H9 (cell line): ENCODE data around the gene ABHD1. TPM values are rescaled to one million over a fixed set of nuclear protein-coding genes. Genes with fewer than 3 reads are reported as not detected.

ENCODE experiments used
- DNase-seq: peaks from one replicate; pipeline ENCODE4 v3.0.0-alpha.2; 2017
- H2AFZ ChIP-seq: one replicate; pipeline ENCODE4 v1.6.1; 2013; ENCODE audit warnings: mild to moderate bottlenecking, low read length, control low read depth, moderate library complexity
- H2AK5ac ChIP-seq: 2 replicates; pipeline ENCODE4 v1.6.1; 2013; ENCODE audit warnings: low read length, control low read depth, mixed read lengths; ENCODE audit not compliant: insufficient read length
- H2BK120ac ChIP-seq: one replicate; pipeline ENCODE4 v1.6.1; 2013; ENCODE audit warnings: low read depth, mild to moderate bottlenecking, low read length, control low read depth, inconsistent platforms; ENCODE audit not compliant: poor library complexity, severe bottlenecking
- H2BK12ac ChIP-seq: 2 replicates; pipeline ENCODE4 v1.6.1; 2013; ENCODE audit warnings: low read length, control low read depth, mixed read lengths, low read depth; ENCODE audit not compliant: insufficient read length
- H2BK15ac ChIP-seq: 2 replicates; pipeline ENCODE4 v1.6.1; 2013; ENCODE audit warnings: low read depth, low read length, control low read depth
- H2BK20ac ChIP-seq: one replicate; pipeline ENCODE4 v1.6.1; 2013; ENCODE audit warnings: low read depth, mild to moderate bottlenecking, low read length, control low read depth, inconsistent platforms; ENCODE audit not compliant: poor library complexity, severe bottlenecking
- H2BK5ac ChIP-seq: 2 replicates; pipeline ENCODE4 v1.6.1; 2013; ENCODE audit warnings: low read length, control low read depth, mixed read lengths; ENCODE audit not compliant: insufficient read length
- H3K14ac ChIP-seq: 2 replicates; pipeline ENCODE4 v1.6.1; 2013; ENCODE audit warnings: low read length, control low read depth; ENCODE audit not compliant: insufficient read depth
- H3K18ac ChIP-seq: 2 replicates; pipeline ENCODE4 v1.6.1; 2013; ENCODE audit warnings: low read depth, mild to moderate bottlenecking, mixed read lengths, low read length, control low read depth; ENCODE audit not compliant: insufficient read length
- H3K23ac ChIP-seq: 2 replicates; pipeline ENCODE4 v1.6.1; 2013; ENCODE audit warnings: low read length, control low read depth, mixed read lengths, low read depth; ENCODE audit not compliant: insufficient read length
- H3K23me2 ChIP-seq: 2 replicates; pipeline ENCODE4 v1.6.1; 2013; ENCODE audit warnings: low read depth, mild to moderate bottlenecking, mixed read lengths, low read length, control low read depth; ENCODE audit not compliant: insufficient read length, poor library complexity, severe bottlenecking
- H3K27ac ChIP-seq: 2 replicates; pipeline ENCODE4 v1.5.1; 2013; ENCODE audit warnings: low read length, control low read depth, mixed read lengths, low read depth; ENCODE audit not compliant: insufficient read length
- H3K27me3 ChIP-seq: 2 replicates; pipeline ENCODE4 v1.6.1; 2013; ENCODE audit warnings: low read length, control low read depth, inconsistent platforms; ENCODE audit not compliant: insufficient read depth
- H3K4ac ChIP-seq: 2 replicates; pipeline ENCODE4 v1.6.1; 2013; ENCODE audit warnings: low read depth, mild to moderate bottlenecking, control low read depth, inconsistent platforms, low read length, moderate library complexity
- H3K4me1 ChIP-seq: 2 replicates; pipeline ENCODE4 v1.6.1; 2013; ENCODE audit warnings: low read length, control low read depth, inconsistent platforms; ENCODE audit not compliant: insufficient read depth
- H3K4me2 ChIP-seq: 2 replicates; pipeline ENCODE4 v1.6.1; 2013; ENCODE audit warnings: low read length, control low read depth, mixed read lengths; ENCODE audit not compliant: insufficient read length, insufficient read depth
- H3K56ac ChIP-seq: 2 replicates; pipeline ENCODE4 v1.6.1; 2013; ENCODE audit warnings: low read depth, mild to moderate bottlenecking, mixed read lengths, low read length, control low read depth; ENCODE audit not compliant: insufficient read length
- H3K79me1 ChIP-seq: 2 replicates; pipeline ENCODE4 v1.6.1; 2013; ENCODE audit warnings: low read depth, mild to moderate bottlenecking, moderate library complexity, low read length, control low read depth, inconsistent platforms; ENCODE audit not compliant: insufficient read depth, poor library complexity, severe bottlenecking
- H3K79me2 ChIP-seq: 2 replicates; pipeline ENCODE4 v1.6.1; 2013; ENCODE audit warnings: low read length, control low read depth, inconsistent platforms; ENCODE audit not compliant: insufficient read depth
- H3K9ac ChIP-seq: 2 replicates; pipeline ENCODE4 v1.6.1; 2013; ENCODE audit warnings: low read length, control low read depth, mixed read lengths; ENCODE audit not compliant: insufficient read length; ENCODE audit errors: extremely low read depth
- H3K9me3 ChIP-seq: one replicate; pipeline ENCODE4 v1.6.1; 2013; ENCODE audit warnings: low read depth, low read length, inconsistent platforms; ENCODE audit not compliant: control insufficient read depth
- H3T11ph ChIP-seq: one replicate; pipeline ENCODE4 v1.6.1; 2013; ENCODE audit warnings: mild to moderate bottlenecking, low read length, control low read depth, inconsistent platforms
- H4K20me1 ChIP-seq: one replicate; pipeline ENCODE4 v1.6.1; 2013; ENCODE audit not compliant: control insufficient read depth, insufficient read length, insufficient read depth
- H4K5ac ChIP-seq: 2 replicates; pipeline ENCODE4 v1.6.1; 2013; ENCODE audit warnings: low read depth, mild to moderate bottlenecking, mixed read lengths, low read length, control low read depth; ENCODE audit not compliant: insufficient read length
- H4K8ac ChIP-seq: replicated peaks from 2 replicates; pipeline ENCODE4 v1.6.1; 2013; ENCODE audit warnings: low read length, control low read depth, mixed read lengths, low read depth; ENCODE audit not compliant: insufficient read length
- H4K91ac ChIP-seq: 2 replicates; pipeline ENCODE4 v1.6.1; 2013; ENCODE audit warnings: low read depth, mild to moderate bottlenecking, moderate library complexity, mixed read lengths, low read length, control low read depth; ENCODE audit not compliant: insufficient read length
- H3K27ac Mint-ChIP-seq, 3 experiments: 2 replicates in 2 of 3; 3 replicates in 1 of 3; pipeline ENCODE4 v1.8.0; 2020 to 2021; ENCODE audit warnings: mixed read lengths in 3 of 3, mild to moderate bottlenecking in 1 of 3, moderate library complexity in 1 of 3
- H3K27me3 Mint-ChIP-seq: 2 replicates; pipeline ENCODE4 v1.8.0; 2021; ENCODE audit warnings: low read depth, mild to moderate bottlenecking, moderate library complexity, mixed read lengths
- H3K36me3 Mint-ChIP-seq, 3 experiments: 2 replicates in 2 of 3; 3 replicates in 1 of 3; pipeline ENCODE4 v1.8.0; 2020 to 2021; ENCODE audit warnings: low read depth in 3 of 3, mixed read lengths in 3 of 3; ENCODE audit not compliant: insufficient read depth in 1 of 3
- H3K4me1 Mint-ChIP-seq, 2 experiments: 2 replicates each; pipeline ENCODE4 v1.8.0; 2020; ENCODE audit warnings: mixed read lengths in 2 of 2
- H3K4me3 Mint-ChIP-seq, 2 experiments: 2 replicates in 1 of 2; 3 replicates in 1 of 2; pipeline ENCODE4 v1.8.0; 2020 to 2021; ENCODE audit warnings: mild to moderate bottlenecking in 2 of 2, mixed read lengths in 2 of 2, moderate library complexity in 1 of 2
- H3K9me3 Mint-ChIP-seq, 2 experiments: 2 replicates in 1 of 2; 3 replicates in 1 of 2; pipeline ENCODE4 v1.8.0; 2020; ENCODE audit warnings: mild to moderate bottlenecking in 2 of 2, mixed read lengths in 2 of 2, moderate library complexity in 1 of 2
- WGBS: extraction: QIAGEN DNeasy Blood & Tissue Kit; methylation state at CpG from one replicate; pipeline ENCODE4 v1.1.7; 2013; ENCODE audit warnings: missing lambda C conversion rate, low lambda C conversion rate, mixed read lengths; ENCODE audit not compliant: insufficient read length; ENCODE audit errors: extremely low coverage; 5-methylcytosine and 5-hydroxymethylcytosine counted together
- total RNA-seq: library from RNA; stranded (reverse); gene quantifications from 2 replicates; pipeline ENCODE4 v1.2.1, GENCODE V29; 2021
- TF ChIP-seq, protein P1 (sequence below): fragments of 200-600 bp; sonication (generic); conservative IDR thresholded peaks from 3 replicates; pipeline ENCODE4 v1.8.0; 2021; ENCODE audit warnings: antibody characterized with exemption, mild to moderate bottlenecking

Gene ABHD1
- total RNA-seq, 1 experiment from 2014 or later = 0.31 TPM

DNA sequence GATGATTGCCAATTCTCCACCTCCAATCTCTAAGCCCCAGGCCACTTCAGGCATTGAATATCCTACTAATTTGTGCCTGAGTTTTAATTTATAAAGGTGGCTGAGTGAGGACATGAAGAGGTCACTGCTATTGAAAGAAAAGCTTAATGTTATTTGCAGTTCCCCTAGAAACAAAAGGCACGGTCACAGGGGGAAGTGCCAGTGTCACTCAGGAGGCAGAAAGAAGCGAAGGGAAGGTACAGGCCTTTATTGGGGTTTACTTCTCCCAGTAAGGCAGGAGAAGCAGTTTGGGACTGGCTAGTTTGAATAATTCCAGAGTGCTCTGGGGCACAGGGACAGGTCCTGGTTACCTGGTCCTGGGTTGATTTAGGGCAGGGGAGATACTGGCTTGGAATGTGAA, 1.7 kb upstream of the ABHD1 start:
- no peaks in the 10 kb centered on the region for H3K9me3 ChIP-seq
- H2BK5ac ChIP-seq = no peak overlapping the region
- H2AK5ac ChIP-seq = no peak overlapping the region
- H3K79me1 ChIP-seq = no peaks in the 10 kb centered on the region
- Mint-ChIP-seq H3K4me1 (peaks cover 15 to 21% of the 10 kb centered on the region in 2 experiments), H3K36me3 (no peaks in the 10 kb centered on the region; a peak in 3 of 7 replicates), H3K27me3 (peaks cover 70% of the 10 kb centered on the region), H3K4me3 (no peak overlapping the region; a peak in 1 of 5 replicates), H3K9me3 (no peaks in the 10 kb centered on the region; a peak in 1 of 5 replicates), H3K27ac (no peak overlapping the region)
- H4K91ac ChIP-seq = no peak overlapping the region
- no peak overlapping the region for H4K8ac ChIP-seq
- H3K23me2 ChIP-seq = peaks cover 11% of the 10 kb centered on the region
- H2BK20ac ChIP-seq = no peak overlapping the region
- no CpG with 5 or more reads among the region's 2 CpGs for WGBS
- TF ChIP-seq, protein P1, sequence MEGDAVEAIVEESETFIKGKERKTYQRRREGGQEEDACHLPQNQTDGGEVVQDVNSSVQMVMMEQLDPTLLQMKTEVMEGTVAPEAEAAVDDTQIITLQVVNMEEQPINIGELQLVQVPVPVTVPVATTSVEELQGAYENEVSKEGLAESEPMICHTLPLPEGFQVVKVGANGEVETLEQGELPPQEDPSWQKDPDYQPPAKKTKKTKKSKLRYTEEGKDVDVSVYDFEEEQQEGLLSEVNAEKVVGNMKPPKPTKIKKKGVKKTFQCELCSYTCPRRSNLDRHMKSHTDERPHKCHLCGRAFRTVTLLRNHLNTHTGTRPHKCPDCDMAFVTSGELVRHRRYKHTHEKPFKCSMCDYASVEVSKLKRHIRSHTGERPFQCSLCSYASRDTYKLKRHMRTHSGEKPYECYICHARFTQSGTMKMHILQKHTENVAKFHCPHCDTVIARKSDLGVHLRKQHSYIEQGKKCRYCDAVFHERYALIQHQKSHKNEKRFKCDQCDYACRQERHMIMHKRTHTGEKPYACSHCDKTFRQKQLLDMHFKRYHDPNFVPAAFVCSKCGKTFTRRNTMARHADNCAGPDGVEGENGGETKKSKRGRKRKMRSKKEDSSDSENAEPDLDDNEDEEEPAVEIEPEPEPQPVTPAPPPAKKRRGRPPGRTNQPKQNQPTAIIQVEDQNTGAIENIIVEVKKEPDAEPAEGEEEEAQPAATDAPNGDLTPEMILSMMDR = no peak
- H4K20me1 ChIP-seq = peaks cover 2% of the 10 kb centered on the region
- H3K9ac ChIP-seq = no peak overlapping the region
- H3K18ac ChIP-seq = no peak overlapping the region
- DNase-seq = no peak
- H3K27ac ChIP-seq = no peak overlapping the region
- H2BK15ac ChIP-seq = no peak overlapping the region
- peaks cover 2% of the 10 kb centered on the region for H3K4me1 ChIP-seq
- no peak overlapping the region for H4K5ac ChIP-seq
- no peak overlapping the region for H2AFZ ChIP-seq
- H3K56ac ChIP-seq = no peak overlapping the region
- no peak overlapping the region for H3K4ac ChIP-seq
- no peaks in the 10 kb centered on the region for H3K79me2 ChIP-seq
- H2BK12ac ChIP-seq = no peak overlapping the region
- H3K14ac ChIP-seq = no peak overlapping the region
- H3K27me3 ChIP-seq = peaks cover 14% of the 10 kb centered on the region; the same call in 1 of the 2 replicates
- no peak overlapping the region for H3K4me2 ChIP-seq
- H2BK120ac ChIP-seq = no peak overlapping the region
- no peak overlapping the region for H3T11ph ChIP-seq
- H3K23ac ChIP-seq = no peak overlapping the region
